NK-92 treated with Interleukin-12 subunit alpha and Interleukin-12 subunit beta, amount 100 ng/mL, for 24 hours (cell line): ENCODE measurements around the gene THBS1.

Experiments used
- DNase-seq: peaks from one replicate; lab custom pipeline; 2025; lab: John Stamatoyannopoulos, UW

THBS1 gene

GRCh38 chr15:39574427-39574826 is 6.5 kb upstream of the THBS1 start:
- no peak for DNase-seq

GRCh38 chr15:39575180-39575579 is 5.7 kb upstream of the THBS1 start:
- DNase-seq = no peak

- no peak for DNase-seq
Measured at GRCh38 chr15:39578851-39579486, 1.9 kb upstream of the THBS1 start.

- DNase-seq = no peak
Measured at GRCh38 chr15:39579487-39580116, 1.3 kb upstream of the THBS1 start.

GRCh38 chr15:39580117-39580484 is 778 bp upstream of the THBS1 start:
- peak; percentile 60 for DNase-seq

- no peak for DNase-seq
Measured at GRCh38 chr15:39581242-39581792, 438 bp downstream of the THBS1 start.

- no peak for DNase-seq
Measured at GRCh38 chr15:39581793-39582285, 960 bp downstream of the THBS1 start.

GRCh38 chr15:39582286-39582976 is 1.6 kb downstream of the THBS1 start:
- no peak for DNase-seq

- no peak for DNase-seq
Measured at GRCh38 chr15:39582977-39583595, 2.2 kb downstream of the THBS1 start.

GRCh38 chr15:39583596-39584265 is 2.9 kb downstream of the THBS1 start:
- no peak for DNase-seq

GRCh38 chr15:39584266-39584659 is 3.4 kb downstream of the THBS1 start:
- no peak for DNase-seq

GRCh38 chr15:39584662-39585388 is 3.9 kb downstream of the THBS1 start:
- no peak for DNase-seq

GRCh38 chr15:39585389-39585841 is 4.5 kb downstream of the THBS1 start:
- DNase-seq = no peak

GRCh38 chr15:39585871-39586301 is 5.0 kb downstream of the THBS1 start:
- DNase-seq = no peak

- no peak for DNase-seq
Measured at GRCh38 chr15:39586387-39587095, 5.7 kb downstream of the THBS1 start.

GRCh38 chr15:39587096-39587721 is 6.3 kb downstream of the THBS1 start:
- DNase-seq = no peak

GRCh38 chr15:39587731-39588530 is 7.1 kb downstream of the THBS1 start:
- DNase-seq = no peak

GRCh38 chr15:39588531-39589192 is 7.8 kb downstream of the THBS1 start:
- DNase-seq = no peak
